HepG2 (cell line): ENCODE results near the gene PAK2. TPM values are rescaled to one million over a fixed set of nuclear protein-coding genes. Genes with fewer than 3 reads are reported as not detected.

Experiments
- ARNT2 ChIP-seq: sonication (generic); formaldehyde crosslinking; IDR thresholded peaks from 2 replicates; pipeline ENCODE4 v1.8.0; 2022; ENCODE audit warnings: mild to moderate bottlenecking, low read depth, missing genetic modification reagents, moderate library complexity
- BORCS8-MEF2B ChIP-seq: sonication (generic); formaldehyde crosslinking; IDR thresholded peaks from 2 replicates; pipeline ENCODE4 v1.8.0; 2022; ENCODE audit warnings: mild to moderate bottlenecking, missing genetic modification reagents
- EP300 ChIP-seq, 3 experiments: sonication (generic) in 1 of 3; formaldehyde crosslinking in 1 of 3; IDR thresholded peaks; 2 replicates each; pipeline versions ENCODE4 v1.5.1 to v1.6.1; 2011 to 2020; ENCODE audit warnings: low read depth in 2 of 3, low read length in 2 of 3, borderline replicate concordance in 1 of 3, improper control_type of control experiment in 1 of 3, mild to moderate bottlenecking in 1 of 3, missing genetic modification reagents in 1 of 3, moderate library complexity in 1 of 3
- GRHL1 ChIP-seq: sonication (generic); formaldehyde crosslinking; conservative IDR thresholded peaks from 2 replicates; pipeline ENCODE4 v1.8.0; 2022; ENCODE audit warnings: missing genetic modification reagents
- HMGXB4 ChIP-seq, 2 experiments: sonication (generic) in 1 of 2; formaldehyde crosslinking in 1 of 2; IDR thresholded peaks; 2 replicates each; pipeline versions ENCODE4 v1.4.0 to v1.6.1; 2018 to 2020; ENCODE audit warnings: missing genetic modification reagents in 2 of 2, borderline replicate concordance in 1 of 2, low read depth in 1 of 2, mild to moderate bottlenecking in 1 of 2, missing biosample characterization in 1 of 2
- IRF2 ChIP-seq: IDR thresholded peaks from 2 replicates; pipeline ENCODE4 v1.6.1; 2018; ENCODE audit warnings: missing genetic modification reagents, missing compliant biosample characterization
- JARID2 ChIP-seq: sonication (generic); formaldehyde crosslinking; IDR thresholded peaks from 2 replicates; pipeline ENCODE4 v1.8.1; 2023; ENCODE audit warnings: missing genetic modification reagents, inconsistent platforms; ENCODE audit not compliant: insufficient replicate concordance
- KDM1A ChIP-seq: IDR thresholded peaks from 2 replicates; pipeline ENCODE4 v1.6.1; 2016; ENCODE audit warnings: missing compliant biosample characterization
- RBAK ChIP-seq: sonication (generic); formaldehyde crosslinking; IDR thresholded peaks from 2 replicates; pipeline ENCODE4 v1.5.1; 2020; ENCODE audit warnings: mild to moderate bottlenecking, missing genetic modification reagents
- RCOR2 ChIP-seq: IDR thresholded peaks from 2 replicates; pipeline ENCODE4 v1.6.1; 2016; ENCODE audit warnings: missing biosample characterization, missing genetic modification reagents
- REXO4 ChIP-seq: sonication (generic); formaldehyde crosslinking; IDR thresholded peaks from 2 replicates; pipeline ENCODE4 v1.8.0; 2022; ENCODE audit warnings: missing genetic modification reagents, mild to moderate bottlenecking, borderline replicate concordance
- RFXAP ChIP-seq: sonication (generic); formaldehyde crosslinking; IDR thresholded peaks from 2 replicates; pipeline ENCODE4 v1.4.0; 2020; ENCODE audit warnings: missing genetic modification reagents, borderline replicate concordance
- ZFP82 ChIP-seq: sonication (generic); formaldehyde crosslinking; IDR thresholded peaks from 2 replicates; pipeline ENCODE4 v1.5.1; 2020; ENCODE audit warnings: mild to moderate bottlenecking, missing genetic modification reagents, borderline replicate concordance
- ZNF331 ChIP-seq: sonication (generic); formaldehyde crosslinking; IDR thresholded peaks from 2 replicates; pipeline ENCODE4 v1.4.0; 2020; ENCODE audit warnings: missing genetic modification reagents
- ZNF44 ChIP-seq: sonication (generic); formaldehyde crosslinking; IDR thresholded peaks from 2 replicates; pipeline ENCODE4 v1.5.1; 2020; ENCODE audit warnings: mild to moderate bottlenecking, missing genetic modification reagents
- ZNF564 ChIP-seq: sonication (generic); formaldehyde crosslinking; IDR thresholded peaks from 2 replicates; pipeline ENCODE4 v1.8.1; 2023; ENCODE audit warnings: mild to moderate bottlenecking, missing genetic modification reagents
- ZNF619 ChIP-seq: sonication (generic); formaldehyde crosslinking; IDR thresholded peaks from 2 replicates; pipeline ENCODE4 v1.4.0; 2020; ENCODE audit warnings: mild to moderate bottlenecking, missing genetic modification reagents
- ZNF687 ChIP-seq: sonication (generic); formaldehyde crosslinking; IDR thresholded peaks from 2 replicates; pipeline ENCODE4 v1.5.1; 2020; ENCODE audit warnings: mild to moderate bottlenecking, missing genetic modification reagents, moderate library complexity
- ZNF768 ChIP-seq: sonication (generic); formaldehyde crosslinking; IDR thresholded peaks from 2 replicates; pipeline ENCODE4 v1.4.0; 2020; ENCODE audit warnings: missing genetic modification reagents
- ZSCAN9 ChIP-seq: IDR thresholded peaks from 2 replicates; pipeline ENCODE4 v1.6.1; 2016; ENCODE audit warnings: borderline replicate concordance
- polyA plus RNA-seq, 8 experiments: library from polyadenylated mRNA; depleted of rRNA in 3 of 8; stranded (reverse) in 7 of 8; unstranded in 1 of 8; fragments of >200 nt; fragmentation: Illumina TruSeq in 4 of 8; extraction: Trizol in 4 of 8; gene quantifications; 2 replicates each; pipeline versions ENCODE4 v1.2.1 to v1.2.3, GENCODE V29; 2011 to 2016; ENCODE audit warnings: low read depth in 4 of 8, missing spikeins in 1 of 8, mixed read lengths in 1 of 8; ENCODE audit not compliant: insufficient read depth in 1 of 8
- total RNA-seq, 5 experiments: library from RNA; depleted of rRNA; stranded (reverse); fragments of >200 nt; fragmentation: Illumina TruSeq; extraction: Trizol; gene quantifications; 2 replicates each; pipeline ENCODE4 v1.2.3, GENCODE V29; 2016; ENCODE audit warnings: low read depth in 1 of 5

PAK2 gene
- total and polyA plus RNA-seq, 2 of the 13 experiments (the other 11 are each of a cell fraction or from before 2014, with no cell fraction given) = 23.0 to 24.7 TPM

- TF ChIP-seq JARID2 (peak; percentile 70), EP300 (IDR thresholded peaks at IDR 0.05; ENCODE audit: low read depth in 2 of 2, low read length in 2 of 2) (no peak), EP300 (CRISPR knock-in tag; IDR thresholded peaks at IDR 0.05; ENCODE audit: borderline replicate concordance) (no peak), IRF2 (CRISPR knock-in tag) (0 out of 2 replicates have a peak, but pooled peaks have one; percentile 15), KDM1A (CRISPR knock-in tag) (no peak), ARNT2 (CRISPR knock-in tag) (peak; percentile 69; the same call in 1 of the 2 replicates), ZSCAN9 (no peak; the same call in 1 of the 2 replicates), BORCS8-MEF2B (no peak), ZNF564 (CRISPR knock-in tag) (peak; percentile 66; the same call in 1 of the 2 replicates), REXO4 (CRISPR knock-in tag) (no peak), HMGXB4 (CRISPR knock-in tag; IDR thresholded peaks at IDR 0.05; ENCODE audit: borderline replicate concordance in 1 of 2, low read depth in 1 of 2) (no peak; a peak in 1 of 4 replicates), ZNF331 (CRISPR knock-in tag) (peak; percentile 48; the same call in 1 of the 2 replicates), RBAK (CRISPR knock-in tag) (no peak), ZFP82 (CRISPR knock-in tag) (no peak; the same call in 1 of the 2 replicates), ZNF44 (CRISPR knock-in tag) (0 out of 2 replicates have a peak, but pooled peaks have one; percentile 50), RCOR2 (CRISPR knock-in tag) (no peak), ZNF687 (CRISPR knock-in tag) (peak; percentile 70), RFXAP (CRISPR knock-in tag) (0 out of 2 replicates have a peak, but pooled peaks have one; percentile 40), GRHL1 (CRISPR knock-in tag) (no peak), ZNF768 (CRISPR knock-in tag) (no peak), ZNF619 (no peak)
Measured at GRCh38 chr3:196711838-196712513, 27.7 kb upstream of the PAK2 start, which contains the start of the genes CEP19 and PIGX (continued).
